GM10248 (cell line): ENCODE measurements around the gene ERI3.
A peak's percentile ranks its signal among the peaks of the same experiment; 100 is the strongest.

Experiments used
- CTCF ChIA-PET: fragments of 300-600 bp; sonication (Branson Sonifier 250); formaldehyde crosslinking; extraction: SDS; loops from one replicate; lab custom pipeline; 2021; ENCODE audit warnings: antibody characterized with exemption; lab: Yijun Ruan, JAX
- POLR2A ChIA-PET: fragments of 350-650 bp; sonication (Branson Sonifier 250); formaldehyde crosslinking; extraction: SDS; loops from one replicate; lab custom pipeline; 2020; ENCODE audit warnings: antibody characterized with exemption; lab: Yijun Ruan, JAX
- DNase-seq: peaks from one replicate; pipeline ENCODE4 v3.0.0; 2012; ENCODE audit errors: extremely low spot score
- CTCF ChIP-seq: IDR thresholded peaks from 2 replicates; pipeline ENCODE4 v1.5.1; 2012; ENCODE audit warnings: mild to moderate bottlenecking, low read depth; ENCODE audit errors: extremely low read depth, missing control alignments, control extremely low read depth

ERI3 gene

DNA sequence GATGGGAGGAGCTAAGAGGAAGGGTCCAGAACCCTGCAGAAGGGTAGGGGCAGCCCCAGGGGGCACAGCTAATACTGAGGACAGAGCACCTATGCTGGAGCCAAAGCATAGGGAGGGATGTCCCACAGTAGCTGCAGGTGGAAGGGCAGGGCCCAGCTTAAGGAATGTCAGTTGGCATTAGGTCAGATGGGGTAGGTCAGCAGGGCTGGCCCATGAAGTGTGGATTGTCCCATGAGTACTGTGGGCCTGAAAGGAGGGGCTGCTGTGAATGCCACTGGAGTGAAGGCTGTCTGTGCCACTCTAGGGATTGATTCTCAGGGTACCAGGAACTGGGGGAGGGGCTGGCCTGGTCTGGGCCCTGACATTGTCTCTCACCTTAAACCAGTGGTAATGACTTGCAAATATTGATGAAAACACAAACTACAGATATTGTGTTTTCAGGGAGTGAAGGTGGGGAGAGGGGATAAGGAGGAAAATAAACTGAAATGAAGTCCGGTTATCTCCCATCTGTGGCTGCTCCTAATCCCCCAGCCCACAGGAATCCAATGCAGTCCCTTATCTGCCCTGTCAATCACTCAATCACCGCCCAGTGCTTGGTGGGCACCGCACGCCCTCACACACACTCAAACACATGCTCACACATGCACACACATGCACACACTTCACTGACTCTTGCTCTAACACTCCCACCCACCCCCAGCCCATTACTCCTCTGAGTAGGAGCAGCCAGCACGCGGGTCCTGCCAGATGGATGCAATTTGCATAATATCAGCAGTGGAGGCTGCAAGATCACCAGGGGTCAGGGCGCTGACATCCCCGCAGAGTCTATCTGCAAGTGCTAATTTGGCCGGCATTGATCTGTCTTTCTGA is 114.0 kb downstream of the ERI3 start:
- POLR2A ChIA-PET = no interaction called here
- CTCF ChIA-PET = interaction anchor here (1.2 to 9.2 kb wide), 3 partner anchors 23 to 79 kb away, joined by 3 to 72 read pairs (median 3); no protein-coding TSS in a partner anchor
- TF ChIP-seq CTCF = no peak
- DNase-seq = no peak

DNA sequence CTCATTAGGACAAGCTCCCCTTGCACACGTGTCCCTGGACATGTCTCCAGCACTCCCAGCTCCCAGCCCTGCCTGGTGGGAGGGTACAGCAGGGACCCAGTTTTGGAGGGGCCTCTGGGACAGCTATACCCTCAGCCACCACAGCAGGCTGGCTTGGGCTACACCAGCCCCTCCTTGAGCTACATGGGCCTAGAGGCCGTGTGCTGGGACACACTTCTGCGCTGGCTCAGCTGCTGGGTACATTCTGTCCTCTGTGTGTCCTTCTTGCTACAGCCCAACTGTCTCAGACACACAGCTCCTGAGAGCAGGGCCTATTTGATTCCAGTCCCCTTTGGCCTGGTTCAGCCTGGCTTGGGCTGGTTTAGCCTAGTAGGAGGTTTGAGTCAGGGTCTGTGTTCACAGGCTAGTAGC is 115.1 kb downstream of the ERI3 start:
- no peak for DNase-seq
- CTCF ChIA-PET = interaction anchor here (0.9 to 9.2 kb wide), 6 partner anchors 10 to 413 kb away, joined by 3 to 72 read pairs (median 3); no protein-coding TSS in a partner anchor
- no peak for TF ChIP-seq CTCF
- POLR2A ChIA-PET = no interaction called here

DNA sequence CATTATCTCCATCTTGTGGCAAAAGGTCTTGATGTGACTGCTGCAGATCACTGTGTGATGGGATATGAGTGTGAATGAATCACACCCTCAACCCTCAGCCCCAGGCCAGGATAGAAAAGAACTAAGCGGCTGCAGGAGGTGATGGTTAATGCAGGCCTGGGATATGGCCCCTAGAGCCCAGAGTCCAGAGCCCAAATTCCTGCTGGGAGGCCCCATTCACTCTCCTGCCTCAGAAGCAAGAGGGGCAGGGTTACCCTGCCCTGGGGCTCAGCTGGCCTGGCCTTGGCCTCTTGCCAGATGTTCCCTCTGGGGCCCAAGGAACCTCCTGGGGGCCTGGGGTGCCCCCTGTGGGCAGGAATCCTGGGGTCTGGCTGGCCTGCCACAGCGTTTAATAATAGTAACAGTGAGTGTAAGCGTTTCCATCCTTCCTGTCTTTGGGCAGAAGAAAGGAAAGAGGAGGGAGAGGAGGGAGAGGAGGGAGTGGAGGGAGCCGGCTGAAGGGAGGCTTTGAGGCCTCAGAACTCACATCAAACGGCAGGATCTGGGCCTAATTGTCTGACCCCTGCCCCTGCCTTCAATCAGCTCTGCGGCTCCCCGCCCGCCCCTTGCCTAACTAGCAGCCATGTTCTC is 115.6 kb downstream of the ERI3 start:
- no peak for DNase-seq
- ChIA-PET POLR2A (no interaction called here), CTCF (interaction anchor here (0.9 to 9.2 kb wide), 8 partner anchors 11 to 413 kb away, joined by 3 to 72 read pairs (median 3); no protein-coding TSS in a partner anchor)
- TF ChIP-seq CTCF = no peak

DNA sequence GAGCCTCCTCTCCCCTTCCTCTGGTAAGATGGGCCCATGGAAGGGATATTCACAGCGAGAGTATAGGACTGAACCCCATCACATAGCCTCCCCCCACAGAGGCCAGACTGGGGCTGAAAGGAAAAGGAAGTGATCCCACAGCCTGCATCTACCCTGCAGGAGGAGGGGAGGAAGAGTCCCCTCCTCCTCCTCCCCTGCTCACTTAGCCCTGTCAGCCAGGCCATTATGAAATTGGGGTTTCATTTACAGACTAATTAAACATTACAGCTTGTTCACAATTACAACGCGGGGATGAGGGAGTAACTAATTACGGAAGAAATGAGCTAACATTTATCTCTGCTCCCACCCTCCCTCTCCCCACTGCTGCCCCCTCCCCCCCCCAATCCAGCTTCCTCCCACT is 116.4 kb downstream of the ERI3 start:
- ChIA-PET CTCF (interaction anchor here (0.9 to 9.2 kb wide), 9 partner anchors 12 to 414 kb away, joined by 3 to 72 read pairs (median 3); no protein-coding TSS in a partner anchor), POLR2A (no interaction called here)
- no peak for DNase-seq
- TF ChIP-seq CTCF = no peak

DNA sequence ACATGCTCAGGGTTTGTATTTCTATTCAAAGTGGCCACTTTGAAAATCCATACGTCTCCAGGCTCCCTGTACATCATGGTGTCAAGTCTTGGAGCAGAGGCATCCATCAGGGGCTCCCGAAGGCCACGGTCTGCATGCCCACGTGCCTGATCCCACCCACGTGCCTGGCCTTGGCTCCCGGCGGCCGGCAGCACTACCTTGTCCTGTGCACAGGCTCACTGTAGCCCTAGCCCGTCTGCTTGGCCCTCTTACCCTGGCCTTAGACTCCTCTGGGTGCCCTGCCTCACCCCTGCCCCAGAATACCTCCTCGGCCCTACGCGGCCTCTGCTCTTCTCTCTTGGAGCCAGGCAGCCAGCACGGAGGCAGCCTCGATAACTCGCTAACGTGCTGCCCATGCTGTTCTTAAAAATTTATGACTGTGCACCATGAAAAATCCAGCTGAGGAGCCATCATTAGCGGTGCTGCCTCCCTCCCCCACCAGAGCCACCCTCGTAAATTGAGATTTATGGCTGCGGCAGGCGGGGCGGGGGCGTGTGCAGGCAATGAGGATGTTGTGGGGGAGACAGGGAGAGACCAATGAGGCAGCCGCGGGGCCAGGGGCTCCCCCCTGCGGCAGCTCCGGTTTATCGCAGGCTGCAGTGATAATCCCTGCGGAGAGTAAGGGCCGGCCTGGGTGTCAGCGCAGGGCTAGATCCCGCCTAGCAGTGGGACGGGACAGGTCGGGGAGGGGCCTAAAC is 117.2 kb downstream of the ERI3 start:
- DNase-seq = peak; percentile 86
- ChIA-PET CTCF (interaction anchor here (0.7 to 9.2 kb wide), 12 partner anchors 9 to 334 kb away, joined by 3 to 72 read pairs (median 3); no protein-coding TSS in a partner anchor), POLR2A (no interaction called here)
- TF ChIP-seq CTCF = peak; percentile 46
